Dedifferentiated amniotic fluid mesenchymal stem cell (primary cell): ENCODE results near the gene GC.
"Not testable (repeated sequence)": the region's sequence is repeated elsewhere in the genome, so short reads cannot be mapped to it uniquely, and the experiment has no call there.

Experiments used
- DNase-seq: peaks from one replicate; pipeline ENCODE4 v3.0.0-alpha.2; 2016; ENCODE audit errors: extremely low spot score

GC gene

GRCh38 chr4:71768123-71768522, 15.8 kb downstream of the GC start:
- DNase-seq, result no peak

GRCh38 chr4:71765821-71766383, 18.0 kb downstream of the GC start:
- DNase-seq, result no peak

GRCh38 chr4:71765350-71765749, 18.5 kb downstream of the GC start:
- DNase-seq, result no peak

- DNase-seq, result no peak
These were observed 31.4 kb downstream of the GC start for GRCh38 chr4:71752383-71753042.

GRCh38 chr4:71749008-71749594, 34.8 kb downstream of the GC start:
- no peak for DNase-seq

GRCh38 chr4:71746379-71746778, 37.5 kb downstream of the GC start:
- no peak for DNase-seq

DNA sequence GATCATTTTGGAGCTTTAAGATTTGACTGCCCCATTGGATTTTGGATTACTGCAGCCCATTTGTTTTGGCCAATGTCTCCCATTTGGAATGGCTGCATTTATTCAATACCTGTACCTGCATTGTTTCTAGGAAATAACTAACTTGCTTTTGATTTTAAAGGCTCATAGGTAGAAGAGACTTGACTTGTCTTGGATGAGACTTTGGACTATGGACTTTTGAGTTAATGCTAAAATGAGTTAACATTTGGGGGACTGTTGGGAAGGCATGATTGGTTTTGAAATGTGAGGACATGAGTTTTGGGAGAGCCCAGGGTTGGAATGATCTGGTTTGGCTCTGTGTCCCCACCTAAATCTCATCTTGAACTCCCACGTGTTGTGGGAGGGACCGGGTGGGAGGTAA, 45.1 kb downstream of the GC start:
- DNase-seq, result not testable (repeated sequence)

- peak; percentile 53 for DNase-seq
These were observed 51.2 kb downstream of the GC start for GRCh38 chr4:71732706-71733105.

GRCh38 chr4:71732066-71732465, 51.8 kb downstream of the GC start:
- no peak for DNase-seq

- no peak for DNase-seq
These were observed 54.0 kb downstream of the GC start for GRCh38 chr4:71729856-71730255.

DNA sequence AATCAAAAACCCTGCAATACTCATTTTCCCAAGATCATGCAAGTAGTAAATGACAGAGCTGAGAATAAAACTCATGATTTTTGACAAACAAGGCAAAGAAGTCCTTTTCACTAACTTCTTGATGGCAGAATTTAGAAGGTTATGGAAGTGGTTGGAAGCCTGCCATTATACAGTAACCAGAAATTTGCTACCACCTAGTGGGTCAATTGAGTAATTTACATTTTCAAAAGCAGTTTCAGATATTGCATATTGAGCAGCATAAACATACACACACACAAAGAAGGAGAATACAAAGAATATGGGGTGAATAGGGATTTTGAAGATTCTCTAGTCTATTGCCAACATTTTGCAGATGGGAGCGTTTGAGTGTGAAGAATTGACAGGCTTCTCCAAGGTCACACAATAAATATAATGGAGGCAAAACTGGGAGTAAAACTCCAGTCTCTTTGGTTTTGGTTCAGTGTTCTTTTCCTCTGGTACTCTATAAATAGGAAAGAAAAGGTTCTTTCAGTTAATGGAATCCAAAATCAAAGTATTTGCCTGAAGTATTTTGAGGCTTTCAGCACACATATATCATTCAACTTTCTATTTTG, 70.2 kb downstream of the GC start:
- peak; percentile 67 for DNase-seq

DNA sequence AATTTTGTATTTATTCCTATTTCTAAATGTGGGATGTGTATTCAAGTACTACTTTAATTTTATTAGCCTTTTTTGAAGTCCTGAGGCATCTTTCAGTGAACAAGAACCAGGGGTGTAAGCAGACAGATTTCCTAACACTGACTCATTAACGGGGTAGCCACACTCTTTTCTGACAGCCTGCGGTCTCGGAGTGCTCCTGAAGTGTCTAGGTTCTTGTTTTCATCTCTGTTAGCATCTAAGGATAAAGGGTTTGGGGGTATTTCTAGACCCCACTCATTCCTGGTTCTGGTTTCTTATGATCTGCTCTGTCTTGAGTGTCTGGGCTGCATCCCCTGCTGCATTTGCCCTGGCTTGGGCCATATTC, 71.9 kb downstream of the GC start:
- no peak for DNase-seq

DNA sequence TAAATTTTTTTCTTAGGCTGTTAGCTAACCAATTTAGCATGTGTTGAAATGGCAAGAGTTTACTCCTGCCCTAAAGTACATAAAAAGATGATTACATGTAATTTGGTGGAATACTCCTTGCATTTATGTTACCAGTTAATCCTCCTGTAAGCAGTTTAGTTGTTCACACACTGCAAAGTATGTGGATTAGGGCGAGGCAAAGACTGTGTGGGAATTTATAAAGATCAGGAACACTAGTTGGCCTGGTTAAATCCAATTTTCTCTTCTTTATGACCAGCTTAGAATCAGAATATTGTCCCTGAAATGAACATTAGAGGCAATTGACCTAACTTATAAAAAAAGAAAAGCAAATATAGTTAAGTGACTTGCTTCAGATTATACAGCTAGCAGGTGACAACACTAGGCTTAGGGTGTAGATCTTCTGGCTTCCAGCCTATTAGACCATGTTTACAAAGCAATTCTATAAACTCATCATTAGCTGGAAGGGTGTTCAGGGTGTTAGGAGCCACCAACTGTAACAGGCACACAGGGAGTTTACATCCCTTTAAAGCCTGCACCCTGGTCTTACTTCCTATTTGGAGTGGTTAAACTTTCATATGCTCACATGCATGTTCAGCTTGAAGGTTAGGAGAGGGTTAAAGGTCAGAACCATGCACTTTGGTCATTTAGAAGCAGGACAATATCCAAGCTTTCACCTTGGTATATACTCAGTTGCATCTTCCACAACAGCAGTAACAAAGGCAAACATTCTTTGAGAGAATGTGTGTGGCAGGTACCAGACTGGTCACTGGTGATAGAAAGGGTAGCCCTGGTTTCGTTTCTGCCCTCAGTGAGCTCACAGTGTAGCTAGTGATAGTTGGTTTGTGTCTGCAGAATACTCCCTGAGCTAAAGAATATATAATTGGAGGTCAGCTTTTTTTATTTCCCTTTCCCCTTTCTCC, 72.6 kb downstream of the GC start:
- no peak for DNase-seq

DNA sequence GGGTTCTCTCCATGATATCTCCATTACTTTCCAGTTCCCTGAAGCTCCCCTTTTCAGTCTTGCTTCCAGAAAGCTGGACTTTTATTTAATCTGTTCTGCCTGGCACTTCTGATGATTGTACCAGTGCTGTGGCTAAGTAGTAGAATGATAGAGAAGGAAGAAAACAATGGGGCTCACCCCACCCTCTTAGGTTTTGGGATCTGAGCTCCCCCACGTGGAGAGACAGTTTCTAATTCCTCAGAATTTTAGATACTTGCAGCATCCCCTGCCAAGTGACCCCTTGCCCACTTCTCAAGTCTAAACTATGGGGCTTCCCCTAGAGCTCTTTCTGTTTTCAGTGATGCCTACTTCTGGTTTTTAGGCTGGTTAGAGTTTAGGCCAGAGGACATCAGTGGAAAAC, 73.9 kb downstream of the GC start:
- no peak for DNase-seq

DNA sequence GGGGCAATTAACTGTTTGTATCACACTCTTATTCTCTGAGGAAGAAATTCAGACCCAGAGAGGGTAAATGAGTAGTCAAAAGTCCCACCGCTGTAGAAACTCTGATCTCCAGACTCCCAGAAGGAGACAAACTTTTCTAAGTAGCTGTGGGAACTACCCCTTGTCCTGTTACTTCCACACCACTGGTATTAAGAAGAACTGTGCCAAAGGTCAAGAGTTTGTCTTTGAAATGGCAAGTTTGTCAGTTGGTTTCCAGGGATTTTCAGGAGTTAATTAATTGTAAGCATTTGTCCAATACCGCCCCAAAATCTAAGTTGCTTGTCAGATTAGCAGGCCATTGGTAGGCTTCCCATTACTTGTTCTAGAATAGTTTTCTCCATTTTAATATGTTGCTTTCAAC, 85.7 kb downstream of the GC start:
- DNase-seq, result no peak

GRCh38 chr4:71697031-71697430, 86.8 kb downstream of the GC start:
- no peak for DNase-seq

GRCh38 chr4:71694961-71695360, 88.9 kb downstream of the GC start:
- DNase-seq, result no peak

DNA sequence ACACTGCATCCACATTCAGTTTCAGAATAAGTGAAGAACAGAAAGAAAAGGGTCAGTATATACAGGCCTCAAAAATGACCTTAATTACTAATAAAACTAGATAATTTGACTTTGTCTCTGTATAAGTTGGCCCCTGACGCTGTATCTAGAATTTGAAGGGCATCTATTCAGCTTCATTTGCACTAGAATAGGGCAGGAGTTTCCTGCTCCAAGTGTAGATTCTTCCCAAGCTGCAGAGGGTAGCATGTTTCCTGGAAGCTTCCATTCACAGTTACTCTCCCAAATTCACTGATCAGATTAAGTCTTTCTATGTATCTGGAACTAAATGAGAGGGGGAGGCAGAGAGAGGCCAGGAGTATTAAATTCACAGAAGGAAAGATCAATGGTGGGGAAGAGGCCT, 90.9 kb downstream of the GC start:
- no peak for DNase-seq

DNA sequence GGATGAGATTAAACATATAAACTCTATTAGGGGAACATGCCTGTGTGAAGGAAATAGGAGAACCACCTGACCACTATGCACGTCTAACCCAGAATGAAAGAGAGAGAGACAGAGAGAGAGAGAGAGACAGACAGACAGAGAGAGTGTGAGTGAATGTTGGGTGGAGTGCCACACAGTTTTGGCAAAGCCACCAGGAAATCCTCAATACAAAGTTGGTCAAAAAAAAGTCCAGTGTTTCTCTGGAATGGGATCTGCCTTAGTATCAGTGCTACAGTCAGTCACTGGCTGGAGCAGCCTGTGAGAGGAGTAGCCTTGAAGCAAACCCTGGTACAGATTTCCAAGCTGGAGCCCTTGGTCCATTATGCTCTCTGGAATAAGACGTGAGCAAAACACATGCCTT, 91.7 kb downstream of the GC start:
- no peak for DNase-seq
